Neural progenitor cell (in vitro differentiated cells): Measurements from ENCODE around the gene ADSS1. TPM values are rescaled to one million over a fixed set of nuclear protein-coding genes. Genes with fewer than 3 reads are reported as not detected.

Experiments
- DNase-seq: peaks from one replicate; pipeline ENCODE4 v3.0.0-alpha.2; 2016; ENCODE audit warnings: low spot score
- H2AFZ ChIP-seq: fragments of 200-600 bp; sonication (generic); replicated peaks from 2 replicates; pipeline ENCODE4 v1.6.1; 2016; ENCODE audit warnings: antibody characterized with exemption
- H3F3A ChIP-seq: fragments of 200-600 bp; sonication (generic); 2 replicates; pipeline ENCODE4 v1.6.1; 2016; ENCODE audit warnings: antibody characterized with exemption, low read depth
- H3K27ac ChIP-seq: fragments of 200-600 bp; sonication (generic); 2 replicates; pipeline ENCODE4 v1.5.1; 2016; ENCODE audit warnings: mild to moderate bottlenecking
- H3K27me3 ChIP-seq: fragments of 200-600 bp; sonication (generic); 2 replicates; pipeline ENCODE4 v1.6.1; 2016; ENCODE audit warnings: mild to moderate bottlenecking, moderate library complexity
- H3K36me3 ChIP-seq: fragments of 200-600 bp; sonication (generic); 2 replicates; pipeline ENCODE4 v1.5.1; 2016
- H3K4me1 ChIP-seq: fragments of 200-600 bp; sonication (generic); 2 replicates; pipeline ENCODE4 v1.6.1; 2016; ENCODE audit warnings: mixed run types
- H3K4me2 ChIP-seq: fragments of 200-600 bp; sonication (generic); 2 replicates; pipeline ENCODE4 v1.6.1; 2016
- H3K4me3 ChIP-seq: fragments of 200-600 bp; sonication (generic); 2 replicates; pipeline ENCODE4 v1.5.1; 2016
- H3K79me2 ChIP-seq: fragments of 200-600 bp; sonication (generic); 2 replicates; pipeline ENCODE4 v1.6.1; 2016; ENCODE audit warnings: low read depth
- H3K9ac ChIP-seq: fragments of 200-600 bp; sonication (generic); 2 replicates; pipeline ENCODE4 v1.6.1; 2016
- H3K9me3 ChIP-seq: fragments of 200-600 bp; sonication (generic); 2 replicates; pipeline ENCODE4 v1.5.1; 2016; ENCODE audit warnings: low read depth
- H4K20me1 ChIP-seq: fragments of 200-600 bp; sonication (generic); 2 replicates; pipeline ENCODE4 v1.6.1; 2016; ENCODE audit warnings: low read depth
- H3K27ac Mint-ChIP-seq: 3 replicates; pipeline ENCODE4 v1.8.0; 2021; ENCODE audit warnings: mixed read lengths
- H3K27me3 Mint-ChIP-seq: 2 replicates; pipeline ENCODE4 v1.8.0; 2022; ENCODE audit warnings: low read depth, mild to moderate bottlenecking, inconsistent platforms, moderate library complexity, mixed read lengths; ENCODE audit not compliant: insufficient read depth
- H3K36me3 Mint-ChIP-seq: 3 replicates; pipeline ENCODE4 v1.8.0; 2021; ENCODE audit warnings: mixed read lengths
- H3K4me1 Mint-ChIP-seq: 3 replicates; pipeline ENCODE4 v1.8.0; 2021; ENCODE audit warnings: mixed read lengths
- H3K4me3 Mint-ChIP-seq: 3 replicates; pipeline ENCODE4 v1.8.0; 2021; ENCODE audit warnings: mild to moderate bottlenecking, moderate library complexity, mixed read lengths
- H3K9me3 Mint-ChIP-seq: 3 replicates; pipeline ENCODE4 v1.8.0; 2020; ENCODE audit warnings: mixed read lengths
- CTCF ChIP-seq: fragments of 200-600 bp; sonication (generic); IDR thresholded peaks from 2 replicates; pipeline ENCODE4 v1.5.1; 2017; ENCODE audit warnings: antibody characterized with exemption, mild to moderate bottlenecking
- EZH2 ChIP-seq: fragments of 200-600 bp; sonication (generic); IDR thresholded peaks from 2 replicates; pipeline ENCODE4 v1.6.1; 2017; ENCODE audit warnings: antibody characterized with exemption, mild to moderate bottlenecking, moderate library complexity
- EZH2phosphoT487 ChIP-seq: fragments of 200-600 bp; sonication (generic); IDR thresholded peaks from 2 replicates; pipeline ENCODE4 v1.6.1; 2017; ENCODE audit warnings: antibody characterized with exemption
- total RNA-seq: library from RNA; depleted of rRNA; stranded (reverse); fragments of >200 nt; gene quantifications from 2 replicates; pipeline ENCODE4 v1.2.3, GENCODE V29; 2015; ENCODE audit warnings: low replicate concordance

ADSS1 gene
- total RNA-seq, 1 donor from 2014 or later = 26.4 TPM

DNA sequence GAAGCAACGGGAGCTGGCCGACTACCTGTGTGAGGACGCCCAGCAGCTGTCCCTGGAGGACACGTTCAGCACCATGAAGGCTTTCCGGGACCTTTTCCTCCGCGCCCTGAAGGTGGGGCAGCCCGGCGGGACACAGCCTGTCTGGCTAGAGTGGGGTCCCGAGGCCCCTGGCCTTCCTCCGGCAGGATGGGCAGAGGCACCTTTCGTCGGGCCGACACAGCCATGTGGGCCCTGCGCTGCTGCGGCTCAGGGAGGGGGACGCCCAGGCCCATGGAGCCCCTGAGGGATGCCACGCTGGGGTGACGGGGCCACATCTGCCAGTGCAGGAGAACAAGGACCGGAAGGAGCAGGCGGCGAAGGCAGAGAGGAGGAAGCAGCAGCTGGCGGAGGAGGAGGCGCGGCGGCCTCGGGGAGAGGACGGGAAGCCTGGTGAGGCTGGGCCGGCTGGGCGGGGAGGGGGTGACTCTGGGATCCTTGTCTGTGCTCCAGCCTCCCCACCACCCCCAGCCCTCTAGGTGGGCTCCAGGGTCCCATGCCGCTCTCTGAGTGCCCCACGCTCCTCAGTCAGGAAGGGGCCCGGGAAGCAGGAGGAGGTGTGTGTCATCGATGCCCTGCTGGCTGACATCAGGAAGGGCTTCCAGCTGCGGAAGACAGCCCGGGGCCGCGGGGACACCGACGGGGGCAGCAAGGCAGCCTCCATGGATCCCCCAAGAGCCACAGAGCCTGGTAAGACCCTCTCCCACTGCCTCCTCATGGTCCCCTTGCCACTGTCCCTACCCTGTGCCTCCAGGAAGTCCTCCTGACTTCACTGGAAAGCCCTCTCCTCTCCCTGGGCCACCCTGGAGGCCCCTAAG is 10.9 kb upstream of the ADSS1 start:
- H3K79me2 ChIP-seq = no peaks in the 10 kb centered on the region
- H3F3A ChIP-seq = peaks cover 5% of the 10 kb centered on the region
- Mint-ChIP-seq H3K4me3 (no peak overlapping the region), H3K9me3 (no peaks in the 10 kb centered on the region), H3K36me3 (peaks cover 3% of the 10 kb centered on the region), H3K27me3 (peaks cover 6% of the 10 kb centered on the region), H3K27ac (no peak overlapping the region), H3K4me1 (peaks cover 9% of the 10 kb centered on the region)
- no peak overlapping the region for H3K9ac ChIP-seq
- H2AFZ ChIP-seq = no peak overlapping the region
- H3K27ac ChIP-seq = no peak overlapping the region
- H3K4me1 ChIP-seq = peaks cover 4% of the 10 kb centered on the region
- no peak overlapping the region for H3K4me3 ChIP-seq
- no peaks in the 10 kb centered on the region for H3K9me3 ChIP-seq
- no peaks in the 10 kb centered on the region for H3K36me3 ChIP-seq
- TF ChIP-seq EZH2 (no peak), CTCF (no peak), EZH2phosphoT487 (no peak)
- no peak overlapping the region for H3K4me2 ChIP-seq
- H3K27me3 ChIP-seq = no peaks in the 10 kb centered on the region
- no peak for DNase-seq
- no peaks in the 10 kb centered on the region for H4K20me1 ChIP-seq

GRCh38 chr14:104714066-104714465 is 10.0 kb upstream of the ADSS1 start:
- Histone ChIP-seq H3F3A (no peaks in the 10 kb centered on the region), H3K9me3 (no peaks in the 10 kb centered on the region), H3K27me3 (no peaks in the 10 kb centered on the region), H4K20me1 (no peaks in the 10 kb centered on the region), H3K27ac (no peak overlapping the region), H3K4me1 (no peaks in the 10 kb centered on the region), H3K9ac (no peak overlapping the region), H3K36me3 (no peaks in the 10 kb centered on the region), H3K4me3 (no peak overlapping the region), H3K79me2 (no peaks in the 10 kb centered on the region), H2AFZ (no peak overlapping the region), H3K4me2 (no peak overlapping the region)
- no peak for DNase-seq
- Mint-ChIP-seq H3K27ac (no peak overlapping the region), H3K9me3 (no peaks in the 10 kb centered on the region), H3K4me3 (no peak overlapping the region), H3K36me3 (peaks cover 3% of the 10 kb centered on the region), H3K4me1 (peaks cover 7% of the 10 kb centered on the region), H3K27me3 (peaks cover 2% of the 10 kb centered on the region)
- TF ChIP-seq CTCF (no peak), EZH2 (no peak), EZH2phosphoT487 (no peak)

GRCh38 chr14:104714681-104715080 is 9.3 kb upstream of the ADSS1 start:
- Mint-ChIP-seq H3K27ac (no peak overlapping the region), H3K9me3 (no peaks in the 10 kb centered on the region), H3K4me3 (no peak overlapping the region), H3K27me3 (peaks cover 2% of the 10 kb centered on the region), H3K4me1 (peaks cover 7% of the 10 kb centered on the region), H3K36me3 (peaks cover 3% of the 10 kb centered on the region)
- Histone ChIP-seq H3K4me3 (no peak overlapping the region), H3F3A (no peaks in the 10 kb centered on the region), H3K9ac (no peak overlapping the region), H3K27me3 (no peaks in the 10 kb centered on the region), H3K9me3 (no peaks in the 10 kb centered on the region), H4K20me1 (no peaks in the 10 kb centered on the region), H3K4me1 (no peaks in the 10 kb centered on the region), H2AFZ (no peak overlapping the region), H3K36me3 (no peaks in the 10 kb centered on the region), H3K27ac (no peak overlapping the region), H3K4me2 (no peak overlapping the region), H3K79me2 (no peaks in the 10 kb centered on the region)
- no peak for DNase-seq
- TF ChIP-seq EZH2phosphoT487 (no peak), CTCF (no peak), EZH2 (no peak)
